Gastrocnemius medialis (tissue), 4 donors: ENCODE measurements around the gene ANKRD55. TPM values are rescaled to one million over a fixed set of nuclear protein-coding genes. Genes with fewer than 3 reads are reported as not detected.
"Not testable (repeated sequence)": the region's sequence is repeated elsewhere in the genome, so short reads cannot be mapped to it uniquely, and the experiment has no call there.

ENCODE experiments used
- ATAC-seq, 2 donors: fragments of 150-250 bp; one replicate each; pipeline ENCODE4 v1.9.1; 2016
- DNase-seq, 2 donors: peaks; one replicate each; pipeline ENCODE4 v3.0.0-alpha.2; 2019
- H3K27ac ChIP-seq, 4 donors: fragments of 200-600 bp; sonication (generic); 1 replicate in 1 of 4; 2 replicates in 3 of 4; pipeline ENCODE4 v1.5.1; 2016 to 2018; ENCODE audit warnings: mild to moderate bottlenecking in 2 of 4, moderate library complexity in 1 of 4
- H3K27me3 ChIP-seq, 3 donors: fragments of 200-600 bp; sonication (generic) in 2 of 3; 1 replicate in 1 of 3; 2 replicates in 2 of 3; pipeline versions ENCODE4 v1.5.1 to v1.6.0; 2016 to 2019; ENCODE audit warnings: mild to moderate bottlenecking in 1 of 3, moderate library complexity in 1 of 3
- H3K36me3 ChIP-seq, 2 donors: fragments of 200-600 bp; sonication (generic) in 1 of 2; one replicate each; pipeline ENCODE4 v1.5.1; 2017 to 2018
- H3K4me1 ChIP-seq, 2 donors: fragments of 200-600 bp; sonication (generic) in 1 of 2; one replicate each; pipeline ENCODE4 v1.5.1; 2016 to 2017; ENCODE audit warnings: mild to moderate bottlenecking in 2 of 2
- H3K4me3 ChIP-seq, 4 donors: fragments of 200-600 bp; sonication (generic) in 3 of 4; 1 replicate in 1 of 4; 2 replicates in 3 of 4; pipeline ENCODE4 v1.5.1; 2016 to 2019; ENCODE audit warnings: mild to moderate bottlenecking in 2 of 4
- H3K9me3 ChIP-seq, 3 donors: fragments of 200-600 bp; sonication (generic) in 2 of 3; 1 replicate in 1 of 3; 2 replicates in 2 of 3; pipeline ENCODE4 v1.5.1; 2016 to 2019
- POLR2A ChIP-seq, 2 donors: fragments of 450-650 bp; IDR thresholded peaks; one replicate each; pipeline ENCODE4 v1.6.1; 2017; ENCODE audit warnings: antibody characterized with exemption in 2 of 2, mild to moderate bottlenecking in 2 of 2, moderate library complexity in 2 of 2
- in situ Hi-C, 4 donors: fragments of 200-750 bp; cut with MboI; loops; one replicate each; pipeline versions ENCODE4 v1.15.0 to v1.8.0; 2017; ENCODE audit warnings: low sequenced_read_pairs in 4 of 4
- intact Hi-C: fragments of 100-400 bp; cut with DNase I; formaldehyde crosslinking; loops from one replicate; pipeline ENCODE4 v1.15.1; 2023; ENCODE audit warnings: low total_unique reads
- total RNA-seq, 4 donors: library from RNA; depleted of rRNA; stranded (reverse); fragments of >200 nt; gene quantifications; one replicate each; pipeline versions ENCODE4 v1.1.0 to v1.2.3, GENCODE V29; 2016
- TF ChIP-seq, protein P1 (sequence below), 5 experiments: fragments of 450-650 bp in 3 of 5; fragments of 200-600 bp in 2 of 5; sonication (generic) in 2 of 5; IDR thresholded peaks in 4 of 5; conservative IDR thresholded peaks in 1 of 5; 1 replicate in 4 of 5; 2 replicates in 1 of 5; pipeline ENCODE4 v1.5.1; 2016 to 2019; ENCODE audit warnings: antibody characterized with exemption in 5 of 5, mild to moderate bottlenecking in 3 of 5, moderate library complexity in 3 of 5

Gene ANKRD55
- total RNA-seq, 4 donors from 2014 or later: not detected

- intact Hi-C loops: no loop called here
- in situ Hi-C loops: loop anchor here in 3 of 4 donors (5.0 to 25.0 kb wide), 3 partner anchors 569 to 944 kb away; no protein-coding TSS in a partner anchor
Measured at GRCh38 chr5:56267856-56268255, 34.7 kb upstream of the ANKRD55 start.

DNA sequence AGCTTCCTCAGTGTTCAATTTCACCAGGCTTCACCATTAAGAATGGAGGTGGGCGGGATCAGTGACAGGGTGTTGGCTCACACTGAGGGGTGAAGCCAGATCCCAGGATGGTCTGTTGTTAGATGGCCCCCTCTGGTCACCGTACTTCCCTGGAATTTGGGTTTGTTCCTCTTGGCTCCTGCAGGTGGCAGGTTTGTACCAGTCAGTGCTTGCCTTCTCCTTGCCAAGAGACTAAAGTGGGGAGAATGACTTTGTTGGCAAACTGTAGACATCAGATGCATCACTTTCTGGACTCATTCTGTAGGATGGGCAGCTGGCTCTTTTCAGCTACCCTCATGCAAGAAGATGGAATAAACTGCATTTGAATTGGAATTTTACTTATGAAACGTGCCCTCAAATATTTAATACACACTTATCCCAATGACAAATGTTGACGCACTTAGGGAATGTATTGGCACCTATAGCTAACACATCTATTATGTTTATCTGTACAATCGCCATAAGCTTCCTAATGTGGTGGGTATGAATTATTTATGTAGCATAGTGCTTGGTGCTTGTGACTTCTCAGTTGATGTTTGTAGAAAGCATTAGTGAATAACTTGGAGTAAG, 31.4 kb upstream of the ANKRD55 start:
- in situ Hi-C loops: loop anchor here in 3 of 4 donors (5.0 to 25.0 kb wide), 3 partner anchors 573 to 948 kb away; no protein-coding TSS in a partner anchor

More at GRCh38 chr5:56267856-56268255, 34.7 kb upstream of the ANKRD55 start:
- H3K27me3 ChIP-seq: no peaks in the 10 kb centered on the region
- H3K36me3 ChIP-seq: no peaks in the 10 kb centered on the region
- TF ChIP-seq, protein P1, sequence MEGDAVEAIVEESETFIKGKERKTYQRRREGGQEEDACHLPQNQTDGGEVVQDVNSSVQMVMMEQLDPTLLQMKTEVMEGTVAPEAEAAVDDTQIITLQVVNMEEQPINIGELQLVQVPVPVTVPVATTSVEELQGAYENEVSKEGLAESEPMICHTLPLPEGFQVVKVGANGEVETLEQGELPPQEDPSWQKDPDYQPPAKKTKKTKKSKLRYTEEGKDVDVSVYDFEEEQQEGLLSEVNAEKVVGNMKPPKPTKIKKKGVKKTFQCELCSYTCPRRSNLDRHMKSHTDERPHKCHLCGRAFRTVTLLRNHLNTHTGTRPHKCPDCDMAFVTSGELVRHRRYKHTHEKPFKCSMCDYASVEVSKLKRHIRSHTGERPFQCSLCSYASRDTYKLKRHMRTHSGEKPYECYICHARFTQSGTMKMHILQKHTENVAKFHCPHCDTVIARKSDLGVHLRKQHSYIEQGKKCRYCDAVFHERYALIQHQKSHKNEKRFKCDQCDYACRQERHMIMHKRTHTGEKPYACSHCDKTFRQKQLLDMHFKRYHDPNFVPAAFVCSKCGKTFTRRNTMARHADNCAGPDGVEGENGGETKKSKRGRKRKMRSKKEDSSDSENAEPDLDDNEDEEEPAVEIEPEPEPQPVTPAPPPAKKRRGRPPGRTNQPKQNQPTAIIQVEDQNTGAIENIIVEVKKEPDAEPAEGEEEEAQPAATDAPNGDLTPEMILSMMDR (IDR thresholded peaks at IDR 0.05 in 4 of 5, conservative IDR thresholded peaks at IDR 0.05 in 1 of 5): no peak
- TF ChIP-seq POLR2A (IDR thresholded peaks at IDR 0.05): no peak
- no peaks in the 10 kb centered on the region for H3K4me1 ChIP-seq
- H3K9me3 ChIP-seq: no peaks in the 10 kb centered on the region
- no peak overlapping the region for H3K4me3 ChIP-seq
- no peak overlapping the region for H3K27ac ChIP-seq
- DNase-seq (no peak), ATAC-seq (no peak)

DNA sequence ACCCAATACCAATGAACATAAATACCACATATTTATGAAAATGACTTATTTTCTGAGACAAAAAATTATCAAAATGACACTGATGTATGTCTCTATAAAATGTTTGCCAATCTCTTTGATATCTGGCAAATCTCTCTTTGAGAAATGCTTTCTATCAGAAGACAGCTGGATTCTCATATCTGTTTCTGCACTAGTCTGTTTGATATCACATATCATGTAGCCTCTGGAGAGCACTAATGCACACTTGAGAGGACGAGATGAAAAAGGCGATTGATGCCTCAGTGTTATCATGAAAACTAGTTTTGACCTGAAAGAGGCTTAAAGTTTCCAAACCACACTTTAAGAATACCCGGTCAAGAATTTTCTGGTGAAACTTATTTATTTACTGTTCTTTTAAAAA, 29.1 kb upstream of the ANKRD55 start:
- in situ Hi-C loops (loop anchor here in 2 of 4 donors (25.0 kb wide), 2 partner anchors 875 to 950 kb away; no protein-coding TSS in a partner anchor), intact Hi-C loops (no loop called here)
- no peak for ATAC-seq

More for the DNA sequence above, 31.4 kb upstream of the ANKRD55 start:
- Histone ChIP-seq H3K4me1 (no peaks in the 10 kb centered on the region), H3K27me3 (no peaks in the 10 kb centered on the region), H3K4me3 (no peak overlapping the region), H3K27ac (no peak overlapping the region), H3K36me3 (no peaks in the 10 kb centered on the region), H3K9me3 (no peaks in the 10 kb centered on the region)
- intact Hi-C loops: no loop called here
- no peak for TF ChIP-seq POLR2A (IDR thresholded peaks at IDR 0.05)
- TF ChIP-seq, protein P1 (IDR thresholded peaks at IDR 0.05 in 4 of 5, conservative IDR thresholded peaks at IDR 0.05 in 1 of 5): peak in 4 of 5 experiments; percentile 25 to 46 (median 34)
- ATAC-seq (no peak), DNase-seq (no peak)

GRCh38 chr5:56259002-56259511, 25.9 kb upstream of the ANKRD55 start:
- no peaks in the 10 kb centered on the region for H3K36me3 ChIP-seq
- no peaks in the 10 kb centered on the region for H3K27me3 ChIP-seq
- no peak overlapping the region for H3K4me3 ChIP-seq
- no peaks in the 10 kb centered on the region for H3K9me3 ChIP-seq
- ATAC-seq (no peak), DNase-seq (no peak)
- TF ChIP-seq, protein P1 (IDR thresholded peaks at IDR 0.05 in 4 of 5, conservative IDR thresholded peaks at IDR 0.05 in 1 of 5): no peak
- TF ChIP-seq POLR2A (IDR thresholded peaks at IDR 0.05): no peak
- in situ Hi-C loops (loop anchor here in 2 of 4 donors (25.0 kb wide), 2 partner anchors 878 to 953 kb away; no protein-coding TSS in a partner anchor), intact Hi-C loops (no loop called here)
- no peak overlapping the region for H3K27ac ChIP-seq
- H3K4me1 ChIP-seq: no peaks in the 10 kb centered on the region

More for the DNA sequence above, 29.1 kb upstream of the ANKRD55 start:
- H3K27ac ChIP-seq: no peak overlapping the region
- TF ChIP-seq, protein P1 (IDR thresholded peaks at IDR 0.05 in 4 of 5, conservative IDR thresholded peaks at IDR 0.05 in 1 of 5): no peak
- TF ChIP-seq POLR2A (IDR thresholded peaks at IDR 0.05): no peak
- H3K36me3 ChIP-seq: no peaks in the 10 kb centered on the region
- no peak overlapping the region for H3K4me3 ChIP-seq
- H3K4me1 ChIP-seq: no peaks in the 10 kb centered on the region
- H3K9me3 ChIP-seq: no peaks in the 10 kb centered on the region
- no peaks in the 10 kb centered on the region for H3K27me3 ChIP-seq
- no peak for DNase-seq

GRCh38 chr5:56257763-56258529, 24.8 kb upstream of the ANKRD55 start:
- not testable (repeated sequence) for H3K36me3 ChIP-seq

More at GRCh38 chr5:56257763-56258529, 24.8 kb upstream of the ANKRD55 start:
- in situ Hi-C loops: loop anchor here in 2 of 4 donors (25.0 kb wide), 2 partner anchors 879 to 954 kb away; no protein-coding TSS in a partner anchor
- H3K9me3 ChIP-seq, intact Hi-C loops, H3K27me3 ChIP-seq, H3K4me3 ChIP-seq, ATAC-seq, DNase-seq, H3K4me1 ChIP-seq, H3K27ac ChIP-seq: not testable (repeated sequence)
